ENCODE measurements around the gene AXDND1. TPM values are rescaled to one million over a fixed set of nuclear protein-coding genes. Genes with fewer than 3 reads are reported as not detected.

Gene AXDND1
- total and polyA plus RNA-seq, 2 of the 8 experiments (the other 6 are each of a cell fraction or from before 2014, with no cell fraction given): 0.61 TPM; not detected in 1

DNA sequence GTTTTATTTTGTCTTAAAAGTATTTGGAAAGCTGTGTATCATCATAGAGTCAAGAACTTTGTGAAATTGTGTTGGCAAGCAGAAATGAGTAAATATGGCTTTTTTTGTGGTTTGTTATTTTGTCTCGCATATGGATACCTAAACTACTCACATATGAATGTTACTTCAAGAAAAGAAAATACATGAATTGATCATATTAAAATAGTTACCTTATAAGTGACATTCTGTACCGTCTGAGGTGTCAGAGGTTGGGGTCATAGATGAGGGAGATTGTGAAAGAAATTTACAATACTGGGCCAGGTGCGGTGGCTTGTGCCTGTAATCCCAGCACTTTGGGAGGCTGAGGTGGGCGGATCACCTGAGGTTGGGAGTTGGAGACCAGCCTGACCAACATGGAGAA, 31.3 kb upstream of the AXDND1 start:
- Histone ChIP-seq H4K5ac (ENCODE audit: insufficient read length, low read depth, low read length) (no peak overlapping the region), H3K27ac (ENCODE audit: low read depth, low read length) (no peak overlapping the region), H2AK5ac (ENCODE audit: low read depth, low read length) (no peak overlapping the region), H2BK5ac (ENCODE audit: low read depth, low read length) (no peak overlapping the region), H3K27me3 (replicated peaks in 1 of 4; ENCODE audit: control insufficient read depth in 3 of 4, extremely low read depth in 1 of 4, insufficient read depth in 3 of 4, low read length in 3 of 4) (no peaks in the 10 kb centered on the region), H3K56ac (replicated peaks; ENCODE audit: insufficient read length, low read depth, low read length) (no peak overlapping the region), H3K9me3 (ENCODE audit: insufficient read depth in 2 of 2, low read depth in 1 of 2, low read length in 1 of 2) (no peaks in the 10 kb centered on the region), H3K4me1 (replicated peaks in 1 of 4; ENCODE audit: control insufficient read depth in 3 of 4, insufficient read depth in 4 of 4, low read length in 3 of 4) (no peaks in the 10 kb centered on the region), H3K4me2 (ENCODE audit: insufficient read depth in 1 of 2, low read depth in 2 of 2, low read length in 2 of 2) (no peak overlapping the region), H3K18ac (ENCODE audit: extremely low read depth, low read length) (no peak overlapping the region), H2BK12ac (ENCODE audit: low read depth, low read length) (no peak overlapping the region), H4K91ac (replicated peaks; ENCODE audit: insufficient read length, low read length) (no peak overlapping the region), H3K23ac (ENCODE audit: insufficient read length) (no peak overlapping the region), H4K20me1 (replicated peaks in 1 of 2; ENCODE audit: control insufficient read depth in 1 of 2, insufficient read depth in 2 of 2, low read length in 2 of 2) (no peaks in the 10 kb centered on the region), H3K23me2 (ENCODE audit: low read depth, low read length) (no peaks in the 10 kb centered on the region), H3K36me3 (ENCODE audit: control insufficient read depth in 2 of 4, insufficient read depth in 4 of 4, low read length in 3 of 4) (no peaks in the 10 kb centered on the region), H2BK20ac (ENCODE audit: low read length) (no peak overlapping the region), H2AFZ (ENCODE audit: low read length) (no peak overlapping the region), H3K4me3 (ENCODE audit: extremely low read depth in 1 of 4, insufficient read depth in 2 of 4, low read depth in 3 of 4, low read length in 4 of 4) (no peak overlapping the region), H3K14ac (ENCODE audit: insufficient read length) (no peak overlapping the region), H2BK15ac (ENCODE audit: low read length) (no peak overlapping the region), H4K8ac (ENCODE audit: extremely low read depth, insufficient read depth, low read length) (no peak overlapping the region), H3K4ac (replicated peaks; ENCODE audit: insufficient read length, low read depth, low read length) (no peak overlapping the region), H3K79me2 (ENCODE audit: control insufficient read depth in 1 of 2, insufficient read depth in 2 of 2, low read length in 2 of 2) (no peaks in the 10 kb centered on the region), H3K79me1 (ENCODE audit: low read depth, low read length) (no peaks in the 10 kb centered on the region), H3K9ac (replicated peaks in 1 of 4; ENCODE audit: extremely low read depth in 1 of 4, low read depth in 3 of 4, low read length in 3 of 4) (no peak overlapping the region), H2BK120ac (replicated peaks; ENCODE audit: low read depth, low read length) (no peak overlapping the region)
- DNase-seq (ENCODE audit: low read depth in 1 of 2, low spot score in 2 of 2): no peak
- no peak for FAIRE-seq
- TF ChIP-seq TAF7 (optimal IDR thresholded peaks at IDR 0.05; ENCODE audit: borderline replicate concordance, low read depth, low read length) (no peak), BCL11A (IDR thresholded peaks at IDR 0.05; ENCODE audit: low read depth in 2 of 2, low read length in 2 of 2) (no peak), POU5F1 (IDR thresholded peaks at IDR 0.05; ENCODE audit: low read depth, low read length) (no peak), CHD1 (IDR thresholded peaks at IDR 0.05; ENCODE audit: low read depth, low read length) (no peak), SUZ12 (IDR thresholded peaks at IDR 0.05; ENCODE audit: low read length) (no peak), EGR1 (IDR thresholded peaks at IDR 0.05; ENCODE audit: borderline replicate concordance, low read depth, low read length) (no peak), GTF2F1 (IDR thresholded peaks at IDR 0.05; ENCODE audit: borderline replicate concordance, low read depth, low read length) (no peak), EZH2 (IDR thresholded peaks at IDR 0.05; ENCODE audit: low read depth, low read length, severe bottlenecking) (no peak), CEBPB (IDR thresholded peaks at IDR 0.05; ENCODE audit: low read depth, low read length) (no peak), YY1 (IDR thresholded peaks at IDR 0.05; ENCODE audit: low read depth, low read length) (no peak), CTCF (IDR thresholded peaks at IDR 0.05; ENCODE audit: control extremely low read depth in 1 of 3, insufficient read depth in 1 of 3, low read depth in 1 of 3, low read length in 3 of 3) (no peak)
- TF ChIP-seq, protein P1, sequence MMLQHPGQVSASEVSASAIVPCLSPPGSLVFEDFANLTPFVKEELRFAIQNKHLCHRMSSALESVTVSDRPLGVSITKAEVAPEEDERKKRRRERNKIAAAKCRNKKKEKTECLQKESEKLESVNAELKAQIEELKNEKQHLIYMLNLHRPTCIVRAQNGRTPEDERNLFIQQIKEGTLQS (IDR thresholded peaks at IDR 0.05; ENCODE audit: insufficient read depth, low read depth, low read length): no peak
- WGBS, 2 experiments (ENCODE audit: extremely low coverage in 1 of 2, insufficient coverage in 1 of 2, insufficient read length in 1 of 2, insufficient replicate concordance in 2 of 2, low coverage in 1 of 2, low lambda C conversion rate in 2 of 2, missing lambda C conversion rate in 1 of 2): 86% methylated on average over 4 of the region's 4 CpGs; no CpG with 5 or more reads in 1 of the 2 experiments
- CTCF ChIA-PET (ENCODE audit: partially characterized antibody): no interaction called here
- POLR2A ChIA-PET (ENCODE audit: partially characterized antibody): no interaction called here
